Activated gamma-delta T cell (primary cell): ENCODE measurements around the gene PIAS1.
"Not testable (repeated sequence)": the region's sequence is repeated elsewhere in the genome, so short reads cannot be mapped to it uniquely, and the experiment has no call there.

ENCODE experiments used
- DNase-seq: peaks from one replicate; lab custom pipeline; 2025; lab: John Stamatoyannopoulos, UW

The PIAS1 gene

DNA sequence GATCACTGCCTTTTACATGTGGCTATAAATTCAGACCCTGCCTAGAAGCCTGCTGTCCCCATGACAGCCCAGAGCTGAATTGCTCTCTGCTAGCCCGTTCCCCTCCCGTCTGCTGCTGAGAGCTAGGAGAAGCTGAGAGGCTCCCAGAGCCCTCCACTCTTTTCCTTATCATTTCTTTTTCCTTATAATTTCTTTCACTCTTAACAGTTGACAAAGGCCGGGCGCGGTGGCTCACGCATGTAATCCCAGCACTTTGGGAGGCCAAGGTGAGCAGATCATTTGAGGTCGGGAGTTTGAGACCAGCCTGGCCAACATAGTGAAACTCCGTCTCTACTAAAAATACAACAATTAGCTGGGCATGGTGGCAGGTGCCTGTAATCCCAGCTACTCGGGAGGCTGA lies 180.4 kb downstream of the PIAS1 start:
- not testable (repeated sequence) for DNase-seq

DNA sequence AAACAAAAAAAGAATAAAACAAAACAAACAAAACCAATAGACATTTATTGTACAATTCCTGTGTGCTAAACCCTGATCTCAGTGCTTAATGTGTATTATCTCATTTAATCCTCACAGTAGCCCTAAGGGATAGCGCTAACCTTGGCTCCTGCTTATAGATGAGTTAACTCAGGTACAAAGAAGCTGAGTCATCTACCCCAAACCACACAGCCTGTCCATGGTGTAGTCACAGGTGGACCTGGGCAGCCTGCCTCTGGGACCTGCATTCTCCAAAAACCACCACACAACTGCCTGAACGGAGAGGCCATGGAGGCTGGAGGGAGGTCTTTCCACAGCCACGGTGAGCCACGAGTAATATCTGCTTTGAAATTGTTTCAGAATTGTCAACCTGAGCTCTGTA lies 180.9 kb downstream of the PIAS1 start:
- no peak for DNase-seq

DNA sequence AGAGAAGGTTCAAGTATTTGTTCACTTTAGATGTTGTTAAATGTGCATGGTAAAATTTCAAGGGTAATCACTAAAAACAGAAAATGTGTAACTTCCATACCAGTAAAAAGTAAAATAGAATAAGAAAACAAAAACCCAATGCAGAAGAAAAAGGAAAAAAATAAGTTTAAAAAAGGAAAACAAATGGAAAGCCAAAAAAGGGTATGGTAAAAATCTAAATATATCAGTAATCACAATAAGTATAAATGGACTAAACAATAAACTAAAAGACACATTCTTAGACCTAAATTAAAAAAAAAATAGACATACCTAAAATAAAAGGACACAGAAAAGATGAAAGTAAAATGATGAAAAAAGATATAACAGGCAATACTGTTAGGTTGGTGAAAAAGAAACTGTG lies 184.9 kb downstream of the PIAS1 start:
- no peak for DNase-seq

DNA sequence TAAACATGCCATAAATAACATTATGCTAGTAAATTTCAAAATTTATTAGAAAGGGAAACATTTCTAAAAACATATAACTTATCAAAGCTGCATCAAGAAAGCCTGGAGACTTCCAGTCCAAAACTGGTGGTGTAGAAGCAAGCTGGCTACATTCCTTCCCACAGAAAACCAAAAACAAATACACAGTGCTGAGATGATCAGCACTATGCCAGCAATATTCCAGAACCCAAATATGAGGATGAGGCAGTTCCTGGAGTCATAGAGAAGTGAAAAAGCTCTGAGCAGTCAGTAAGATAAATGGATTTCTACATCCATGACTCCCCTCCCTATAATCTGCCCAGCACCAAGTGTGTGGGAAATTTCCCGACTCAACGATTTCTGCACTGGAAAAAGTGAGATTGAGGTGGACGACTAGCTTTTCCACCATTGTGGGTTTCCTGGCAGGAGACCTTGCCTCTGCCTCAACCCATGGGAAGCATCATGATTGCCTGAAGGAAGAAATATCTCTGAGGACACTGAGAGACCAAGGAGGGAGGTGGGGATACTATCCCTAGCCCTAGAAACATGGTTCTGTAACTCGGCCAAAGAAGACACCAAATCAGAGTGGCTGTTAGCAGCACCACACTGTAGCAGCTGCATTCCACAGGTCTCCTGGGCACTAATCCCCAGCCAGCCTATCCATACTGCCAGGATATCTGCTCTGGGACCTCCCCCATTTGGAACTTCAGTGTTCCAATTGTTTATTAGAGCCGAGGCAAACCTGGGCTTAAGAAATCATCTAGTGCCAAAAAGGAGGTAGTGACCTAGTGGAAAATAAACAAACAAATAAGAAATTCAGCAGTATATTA lies 187.2 kb downstream of the PIAS1 start:
- DNase-seq, result no peak
